ENCODE data around the gene NTNG1.

DNA sequence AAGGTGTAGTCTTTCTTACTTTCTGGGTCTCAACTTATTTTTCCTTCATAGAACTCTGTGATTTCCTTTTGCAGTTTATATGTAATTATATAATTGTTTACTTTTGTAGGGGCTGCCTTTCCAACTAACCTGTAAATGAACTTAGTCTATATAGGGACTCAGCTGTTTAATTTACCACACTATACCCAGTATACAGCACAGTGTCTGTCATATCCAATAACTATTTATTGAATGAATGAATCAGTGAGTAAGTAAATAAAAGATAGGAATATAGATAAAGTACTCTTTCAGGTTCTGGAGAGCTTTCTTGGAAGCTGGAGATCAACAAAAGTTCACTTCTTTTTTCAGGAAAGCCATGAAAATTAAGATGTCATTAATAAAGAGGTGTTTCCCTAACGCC lies 174.8 kb downstream of the NTNG1 start:
- TF ChIP-seq, protein P1, sequence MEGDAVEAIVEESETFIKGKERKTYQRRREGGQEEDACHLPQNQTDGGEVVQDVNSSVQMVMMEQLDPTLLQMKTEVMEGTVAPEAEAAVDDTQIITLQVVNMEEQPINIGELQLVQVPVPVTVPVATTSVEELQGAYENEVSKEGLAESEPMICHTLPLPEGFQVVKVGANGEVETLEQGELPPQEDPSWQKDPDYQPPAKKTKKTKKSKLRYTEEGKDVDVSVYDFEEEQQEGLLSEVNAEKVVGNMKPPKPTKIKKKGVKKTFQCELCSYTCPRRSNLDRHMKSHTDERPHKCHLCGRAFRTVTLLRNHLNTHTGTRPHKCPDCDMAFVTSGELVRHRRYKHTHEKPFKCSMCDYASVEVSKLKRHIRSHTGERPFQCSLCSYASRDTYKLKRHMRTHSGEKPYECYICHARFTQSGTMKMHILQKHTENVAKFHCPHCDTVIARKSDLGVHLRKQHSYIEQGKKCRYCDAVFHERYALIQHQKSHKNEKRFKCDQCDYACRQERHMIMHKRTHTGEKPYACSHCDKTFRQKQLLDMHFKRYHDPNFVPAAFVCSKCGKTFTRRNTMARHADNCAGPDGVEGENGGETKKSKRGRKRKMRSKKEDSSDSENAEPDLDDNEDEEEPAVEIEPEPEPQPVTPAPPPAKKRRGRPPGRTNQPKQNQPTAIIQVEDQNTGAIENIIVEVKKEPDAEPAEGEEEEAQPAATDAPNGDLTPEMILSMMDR (conservative IDR thresholded peaks at IDR 0.05; ENCODE audit: low read depth, low read length) = no peak
- TF ChIP-seq MAFK (IDR thresholded peaks at IDR 0.05; ENCODE audit: low read depth, low read length) (no peak), POLR2A (IDR thresholded peaks at IDR 0.05; ENCODE audit: low read depth, low read length) (no peak), RAD21 (IDR thresholded peaks at IDR 0.05; ENCODE audit: low read length) (no peak), RFX5 (IDR thresholded peaks at IDR 0.05; ENCODE audit: low read depth, low read length) (no peak), SMC3 (IDR thresholded peaks at IDR 0.05; ENCODE audit: low read depth, low read length) (no peak), MXI1 (IDR thresholded peaks at IDR 0.05; ENCODE audit: borderline replicate concordance, low read depth, low read length) (no peak), MAZ (IDR thresholded peaks at IDR 0.05; ENCODE audit: borderline replicate concordance, low read depth, low read length) (no peak), CHD1 (IDR thresholded peaks at IDR 0.05; ENCODE audit: low read depth, low read length) (no peak), RCOR1 (IDR thresholded peaks at IDR 0.05; ENCODE audit: insufficient replicate concordance, low read length) (no peak), CEBPB (IDR thresholded peaks at IDR 0.05; ENCODE audit: low read depth, low read length) (no peak), FOS (IDR thresholded peaks at IDR 0.05; ENCODE audit: low read depth, low read length) (no peak)
- TF ChIP-seq, protein P2, sequence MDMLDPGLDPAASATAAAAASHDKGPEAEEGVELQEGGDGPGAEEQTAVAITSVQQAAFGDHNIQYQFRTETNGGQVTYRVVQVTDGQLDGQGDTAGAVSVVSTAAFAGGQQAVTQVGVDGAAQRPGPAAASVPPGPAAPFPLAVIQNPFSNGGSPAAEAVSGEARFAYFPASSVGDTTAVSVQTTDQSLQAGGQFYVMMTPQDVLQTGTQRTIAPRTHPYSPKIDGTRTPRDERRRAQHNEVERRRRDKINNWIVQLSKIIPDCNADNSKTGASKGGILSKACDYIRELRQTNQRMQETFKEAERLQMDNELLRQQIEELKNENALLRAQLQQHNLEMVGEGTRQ (IDR thresholded peaks at IDR 0.05; ENCODE audit: low read depth, low read length) = no peak

Data from IMR-90 (cell line).